HG03135 (cell line): ENCODE measurements around the gene DAZ4.
"Not testable (repeated sequence)": the region's sequence is repeated elsewhere in the genome, so short reads cannot be mapped to it uniquely, and the experiment has no call there.

Experiments used
- ATAC-seq: cut with Tn5 transposase; IDR thresholded peaks from one replicate; pipeline ENCODE4 v1.9.1; 2021; ENCODE audit warnings: mild to moderate bottlenecking, moderate library complexity; ENCODE audit not compliant: unreplicated experiment

Gene DAZ4, protein sequence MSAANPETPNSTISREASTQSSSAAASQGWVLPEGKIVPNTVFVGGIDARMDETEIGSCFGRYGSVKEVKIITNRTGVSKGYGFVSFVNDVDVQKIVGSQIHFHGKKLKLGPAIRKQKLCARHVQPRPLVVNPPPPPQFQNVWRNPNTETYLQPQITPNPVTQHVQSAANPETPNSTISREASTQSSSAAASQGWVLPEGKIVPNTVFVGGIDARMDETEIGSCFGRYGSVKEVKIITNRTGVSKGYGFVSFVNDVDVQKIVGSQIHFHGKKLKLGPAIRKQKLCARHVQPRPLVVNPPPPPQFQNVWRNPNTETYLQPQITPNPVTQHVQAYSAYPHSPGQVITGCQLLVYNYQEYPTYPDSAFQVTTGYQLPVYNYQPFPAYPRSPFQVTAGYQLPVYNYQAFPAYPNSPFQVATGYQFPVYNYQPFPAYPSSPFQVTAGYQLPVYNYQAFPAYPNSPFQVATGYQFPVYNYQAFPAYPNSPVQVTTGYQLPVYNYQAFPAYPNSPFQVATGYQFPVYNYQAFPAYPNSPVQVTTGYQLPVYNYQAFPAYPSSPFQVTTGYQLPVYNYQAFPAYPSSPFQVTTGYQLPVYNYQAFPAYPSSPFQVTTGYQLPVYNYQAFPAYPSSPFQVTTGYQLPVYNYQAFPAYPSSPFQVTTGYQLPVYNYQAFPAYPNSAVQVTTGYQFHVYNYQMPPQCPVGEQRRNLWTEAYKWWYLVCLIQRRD

DNA sequence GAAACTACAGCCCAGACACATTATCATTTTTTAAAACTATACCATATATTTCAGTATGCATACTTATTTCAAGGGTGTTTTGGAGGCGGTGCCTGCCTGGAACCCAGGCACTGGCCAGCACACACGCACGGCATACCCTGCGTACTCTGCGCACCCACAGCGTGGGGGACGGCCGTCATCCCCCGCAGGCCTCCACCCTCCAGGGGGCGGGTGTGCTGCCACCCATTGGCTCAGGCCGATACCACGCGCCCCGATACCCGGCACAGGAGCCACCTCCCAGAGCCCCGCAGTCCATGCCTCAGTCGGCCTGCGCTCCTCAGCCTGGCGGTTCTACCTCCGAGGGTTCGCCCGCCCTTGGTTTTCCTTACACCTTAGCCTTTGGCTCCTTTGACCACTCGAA lies at the start of gene DAZ4:
Gene DAZ4 (plus strand): TSS at position 301 of the 400 bp plus-strand sequence. CDS start 208 bp downstream, outside the sequence.
- ATAC-seq = not testable (repeated sequence)

- not testable (repeated sequence) for ATAC-seq
These were observed 20.4 kb upstream of the DAZ4 start, which contains the start of gene DAZ3 for GRCh38 chrY:24813293-24813692. TSS of gene DAZ3 (minus strand) at chrY:24813393. CDS start at chrY:24813185, 208 bp downstream.

- ATAC-seq = not testable (repeated sequence)
These were observed 11.9 kb upstream of the DAZ4 start for GRCh38 chrY:24821836-24822235.

DNA sequence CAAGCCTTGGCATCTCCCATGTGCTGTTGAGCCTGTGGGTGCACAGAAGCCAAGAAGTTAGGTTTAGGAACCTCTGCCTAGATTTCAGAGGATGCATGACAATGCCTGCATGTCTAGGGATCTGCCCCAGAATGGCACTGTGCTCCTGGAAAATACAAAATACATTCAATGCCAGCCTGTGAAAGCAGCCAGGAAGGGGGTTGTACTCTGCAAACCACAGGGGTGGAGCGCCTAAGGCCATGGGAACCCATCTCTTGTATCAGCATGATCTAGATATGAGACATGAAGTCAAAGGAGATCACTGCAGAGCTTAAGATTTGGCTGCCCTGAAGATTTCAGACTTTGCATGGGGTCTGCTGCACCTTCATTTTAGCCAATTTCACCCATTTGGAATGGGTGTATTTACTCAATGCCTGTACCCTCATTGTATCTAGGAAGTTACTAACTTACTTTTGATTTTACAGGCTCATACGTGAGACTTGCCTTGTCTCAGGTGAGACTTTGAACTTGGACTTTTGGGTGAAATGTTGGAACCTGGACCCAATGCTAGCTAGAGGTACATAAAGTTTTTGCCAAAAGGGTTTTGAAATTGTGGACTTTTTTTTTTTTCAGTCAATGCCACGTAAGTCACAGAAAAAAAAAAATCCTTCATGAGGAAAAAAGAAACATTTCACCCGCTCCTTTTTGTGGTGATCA lies 9.4 kb upstream of the DAZ4 start:
- not testable (repeated sequence) for ATAC-seq

- ATAC-seq = not testable (repeated sequence)
These were observed 8.7 kb upstream of the DAZ4 start for GRCh38 chrY:24825069-24825468.
